ENCODE data around the gene CSMD2.
"Not testable (repeated sequence)": the region's sequence is repeated elsewhere in the genome, so short reads cannot be mapped to it uniquely, and the experiment has no call there.

Gene CSMD2

GRCh38 chr1:33535334-33535733, 629.7 kb downstream of the CSMD2 start:
- no peak for DNase-seq (ENCODE audit: low spot score)

DNA sequence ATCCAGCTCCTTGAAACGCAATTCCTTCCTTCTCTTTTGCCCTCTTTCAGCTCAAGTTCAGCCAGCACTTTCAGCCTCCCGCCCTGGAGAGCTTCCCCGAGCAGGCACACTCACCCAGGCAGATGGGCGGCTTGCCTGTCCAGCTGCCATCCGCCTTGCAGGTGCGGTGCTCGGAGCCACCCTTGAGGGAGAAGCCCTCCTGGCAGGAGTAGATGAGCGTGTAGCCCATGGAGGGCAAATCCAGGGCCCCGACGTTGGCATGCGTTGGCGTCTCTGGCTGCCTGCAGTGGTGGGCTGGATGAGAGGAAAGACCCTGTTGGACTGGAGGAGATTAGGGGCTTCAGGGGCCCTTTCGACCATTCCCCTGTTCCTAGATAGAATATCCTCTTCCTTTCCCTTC, 632.1 kb downstream of the CSMD2 start:
- DNase-seq (ENCODE audit: low spot score) = no peak

GRCh38 chr1:33532250-33532649, 632.8 kb downstream of the CSMD2 start:
- DNase-seq (ENCODE audit: low spot score) = no peak

DNA sequence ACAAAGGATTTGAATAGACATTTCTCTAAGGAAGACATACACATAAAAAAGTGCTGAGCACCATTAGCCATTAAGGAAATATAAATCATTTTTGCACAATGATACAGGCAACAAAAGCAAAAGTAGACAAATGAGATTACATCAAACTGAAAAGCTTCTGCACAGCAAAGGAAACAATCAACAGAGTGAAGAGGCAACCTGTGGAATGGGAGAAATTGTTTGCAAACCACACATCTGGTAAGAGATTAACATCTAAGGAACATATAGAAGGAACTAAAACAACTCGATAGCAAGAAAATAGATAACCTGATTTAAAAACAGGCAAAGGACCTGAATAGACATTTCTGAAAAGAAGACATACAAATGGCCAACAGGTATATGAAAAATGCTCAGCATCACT, 635.1 kb downstream of the CSMD2 start:
- DNase-seq (ENCODE audit: low spot score) = no peak

- no peak for DNase-seq (ENCODE audit: low spot score)
Observed at GRCh38 chr1:33527934-33528333, 637.1 kb downstream of the CSMD2 start.

- DNase-seq (ENCODE audit: low spot score) = no peak
Observed at GRCh38 chr1:33524586-33524985, 640.4 kb downstream of the CSMD2 start.

GRCh38 chr1:33519240-33519884, 645.7 kb downstream of the CSMD2 start:
- DNase-seq (ENCODE audit: low spot score) = no peak

GRCh38 chr1:33517596-33518250, 647.3 kb downstream of the CSMD2 start:
- no peak for DNase-seq (ENCODE audit: low spot score)

- no peak for DNase-seq (ENCODE audit: low spot score)
Observed at GRCh38 chr1:33516891-33517567, 648.0 kb downstream of the CSMD2 start.

GRCh38 chr1:33516428-33516827, 648.6 kb downstream of the CSMD2 start:
- DNase-seq (ENCODE audit: low spot score) = no peak

DNA sequence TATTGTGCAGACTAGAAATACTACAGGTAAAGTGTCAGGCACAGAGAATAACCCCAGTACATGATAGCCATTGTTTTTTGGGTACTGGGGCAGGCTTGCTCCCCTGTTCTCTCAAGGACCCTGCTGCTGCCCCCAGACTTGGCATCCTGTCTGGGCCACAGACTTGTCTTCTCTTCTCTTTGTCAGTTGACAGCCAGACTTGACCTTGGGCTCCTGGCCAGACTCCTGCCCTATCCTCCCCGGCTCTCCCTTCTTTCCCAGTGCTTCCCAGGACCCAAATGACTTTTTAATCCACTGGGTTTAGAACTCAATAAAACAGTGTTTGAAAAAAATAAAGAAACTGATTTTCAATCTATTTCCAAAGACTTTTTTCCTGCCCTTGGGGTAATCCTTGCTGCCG, 649.4 kb downstream of the CSMD2 start:
- no peak for DNase-seq (ENCODE audit: low spot score)

GRCh38 chr1:33515112-33515511, 649.9 kb downstream of the CSMD2 start:
- no peak for DNase-seq (ENCODE audit: low spot score)

GRCh38 chr1:33512226-33513011, 652.6 kb downstream of the CSMD2 start:
- no peak for DNase-seq (ENCODE audit: low spot score)

GRCh38 chr1:33509276-33509675, 655.8 kb downstream of the CSMD2 start:
- DNase-seq (ENCODE audit: low spot score) = not testable (repeated sequence)

DNA sequence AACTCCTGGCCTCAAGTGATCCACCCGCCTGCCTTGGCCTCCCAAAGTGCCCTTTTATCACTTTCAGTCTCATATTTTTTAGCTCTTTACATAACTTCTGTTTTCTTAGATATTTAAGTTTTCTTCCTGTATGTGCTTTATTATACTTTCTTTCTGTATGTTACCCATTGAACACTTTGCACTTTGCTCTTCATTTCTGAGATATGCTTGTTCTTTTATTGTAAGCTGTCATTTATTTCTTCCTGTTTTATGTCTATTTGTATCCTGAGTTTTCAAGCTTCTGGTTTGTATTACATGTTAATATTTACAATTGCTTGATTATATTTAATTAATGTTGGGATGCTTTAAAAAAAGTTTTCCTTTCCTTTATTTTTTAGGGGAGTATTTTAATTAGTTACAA, 656.9 kb downstream of the CSMD2 start:
- DNase-seq (ENCODE audit: low spot score) = no peak

GRCh38 chr1:33507661-33508060, 657.4 kb downstream of the CSMD2 start:
- DNase-seq (ENCODE audit: low spot score) = no peak

GRCh38 chr1:33503506-33503905, 661.5 kb downstream of the CSMD2 start:
- no peak for DNase-seq (ENCODE audit: low spot score)

- no peak for DNase-seq (ENCODE audit: low spot score)
Observed at GRCh38 chr1:33502726-33503125, 662.3 kb downstream of the CSMD2 start.

DNA sequence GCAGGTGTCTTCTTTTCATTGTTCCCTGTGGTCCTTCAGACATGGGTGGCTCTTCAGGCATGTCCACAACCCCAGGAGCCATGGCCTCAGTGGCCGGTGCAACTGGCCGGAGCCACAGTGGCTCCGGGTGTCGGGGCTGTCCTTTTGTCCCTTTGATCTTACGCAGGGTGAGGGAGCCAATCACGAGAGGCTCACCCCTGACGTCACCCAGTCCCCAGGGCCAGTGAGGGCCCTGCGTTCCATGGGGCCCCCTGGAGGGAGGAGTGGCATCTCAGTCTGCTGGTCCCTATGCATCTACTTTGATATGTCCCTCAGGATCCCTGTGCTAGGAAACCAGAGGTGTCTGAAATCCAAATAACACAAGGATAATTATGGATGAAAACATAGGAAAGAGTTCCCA, 663.3 kb downstream of the CSMD2 start:
- no peak for DNase-seq (ENCODE audit: low spot score)

DNA sequence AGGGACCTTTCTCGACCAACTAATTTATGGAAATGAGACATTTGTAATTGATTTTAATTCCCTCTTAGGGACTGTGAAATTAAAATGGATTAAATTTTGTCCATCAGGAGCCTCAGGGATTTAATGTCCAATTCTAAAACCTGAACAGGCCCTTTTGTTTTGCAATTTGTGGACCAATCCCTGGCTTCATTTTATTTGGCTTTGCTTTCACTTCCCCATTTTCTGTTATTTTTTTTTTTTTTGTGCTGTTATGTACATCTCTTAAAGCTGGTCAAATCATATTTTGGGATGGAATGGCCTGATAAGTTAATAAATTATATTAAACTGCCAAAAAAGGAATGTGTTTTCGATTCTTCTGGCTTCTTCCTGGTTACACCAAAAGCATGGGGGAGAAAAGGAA, 663.7 kb downstream of the CSMD2 start:
- no peak for DNase-seq (ENCODE audit: low spot score)

- DNase-seq (ENCODE audit: low spot score) = no peak
Observed at GRCh38 chr1:33500547-33500946, 664.5 kb downstream of the CSMD2 start.

DNA sequence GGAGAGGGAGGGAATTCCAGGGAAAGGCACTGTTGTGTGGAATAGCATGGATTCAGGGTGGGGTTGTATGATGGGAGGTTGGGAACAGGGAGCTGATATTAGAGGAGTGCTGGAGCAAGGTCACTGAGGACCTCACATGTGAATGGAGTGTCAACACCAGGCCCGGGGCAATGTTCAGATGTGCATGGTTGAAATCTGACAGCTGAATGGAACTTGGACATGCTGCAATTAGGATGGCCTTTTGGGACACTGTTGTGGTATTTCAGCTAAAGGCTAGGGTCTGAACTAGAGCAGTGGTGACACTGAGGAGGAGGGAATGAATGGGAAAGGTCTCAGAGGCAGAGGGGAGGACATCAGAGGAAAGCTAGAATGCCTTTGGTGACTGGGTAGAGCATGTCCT, 667.6 kb downstream of the CSMD2 start:
- DNase-seq (ENCODE audit: low spot score) = no peak

GRCh38 chr1:33494929-33495328, 670.1 kb downstream of the CSMD2 start:
- no peak for DNase-seq (ENCODE audit: low spot score)
